Embryonic facial prominence (tissue), 1 donor: ENCODE results near the gene SCARB1.

Source experiments
- DNase-seq: peaks from one replicate; pipeline ENCODE4 v3.0.0-alpha.2; 2016; ENCODE audit errors: extremely low spot score

SCARB1 gene

GRCh38 chr12:124862768-124863415 is 772 bp downstream of the SCARB1 start:
- no peak for DNase-seq

GRCh38 chr12:124861898-124862676 is 1.6 kb downstream of the SCARB1 start:
- no peak for DNase-seq

- DNase-seq: no peak
These were observed 2.2 kb downstream of the SCARB1 start for GRCh38 chr12:124861492-124861891.

- no peak for DNase-seq
These were observed 5.7 kb downstream of the SCARB1 start for GRCh38 chr12:124857921-124858461.

- DNase-seq: no peak
These were observed 6.9 kb downstream of the SCARB1 start for GRCh38 chr12:124856842-124857178.

GRCh38 chr12:124856132-124856841 is 7.4 kb downstream of the SCARB1 start:
- DNase-seq: no peak

- DNase-seq: no peak
These were observed 8.2 kb downstream of the SCARB1 start for GRCh38 chr12:124855275-124855957.

- DNase-seq: no peak
These were observed 9.0 kb downstream of the SCARB1 start for GRCh38 chr12:124854637-124855184.

- no peak for DNase-seq
These were observed 9.7 kb downstream of the SCARB1 start for GRCh38 chr12:124853781-124854636.

- DNase-seq: no peak
These were observed 10.7 kb downstream of the SCARB1 start for GRCh38 chr12:124852911-124853427.

GRCh38 chr12:124852329-124852831 is 11.3 kb downstream of the SCARB1 start:
- no peak for DNase-seq

GRCh38 chr12:124851342-124851741 is 12.3 kb downstream of the SCARB1 start:
- DNase-seq: no peak

GRCh38 chr12:124849382-124849781 is 14.3 kb downstream of the SCARB1 start:
- no peak for DNase-seq

GRCh38 chr12:124848621-124849380 is 14.9 kb downstream of the SCARB1 start:
- DNase-seq: no peak

- DNase-seq: no peak
These were observed 16.3 kb downstream of the SCARB1 start for GRCh38 chr12:124847113-124848074.

GRCh38 chr12:124844411-124845397 is 19.0 kb downstream of the SCARB1 start:
- no peak for DNase-seq
